HEK293T (cell line): Measurements from ENCODE around the gene C12orf54.
"Not testable (repeated sequence)": the region's sequence is repeated elsewhere in the genome, so short reads cannot be mapped to it uniquely, and the experiment has no call there.

Experiments
- CTCF ChIA-PET: fragments of 350-600 bp; formaldehyde crosslinking; extraction: SDS; loops from one replicate; lab custom pipeline; 2021; ENCODE audit warnings: antibody characterized with exemption, inconsistent platforms; lab: Yijun Ruan, JAX
- POLR2A ChIA-PET: fragments of 350-600 bp; formaldehyde crosslinking; extraction: SDS; loops from one replicate; lab custom pipeline; 2020; ENCODE audit warnings: antibody characterized with exemption, inconsistent platforms; lab: Yijun Ruan, JAX
- DNase-seq: peaks from one replicate; pipeline ENCODE4 v3.0.0; 2012; ENCODE audit warnings: mixed read lengths; ENCODE audit errors: extremely low spot score
- ARNT ChIP-seq: fragments of 450-650 bp; IDR thresholded peaks from 2 replicates; pipeline ENCODE4 v1.6.1; 2017; ENCODE audit warnings: mild to moderate bottlenecking
- BHLHE40 ChIP-seq: fragments of 450-650 bp; IDR thresholded peaks from 2 replicates; pipeline ENCODE4 v1.6.1; 2016; ENCODE audit warnings: mild to moderate bottlenecking, moderate library complexity, borderline replicate concordance
- CTBP1 ChIP-seq: fragments of 450-650 bp; IDR thresholded peaks from 2 replicates; pipeline ENCODE4 v1.6.1; 2016; ENCODE audit warnings: borderline replicate concordance
- ELF4 ChIP-seq: fragments of 450-650 bp; IDR thresholded peaks from 2 replicates; pipeline ENCODE4 v1.6.1; 2017; ENCODE audit warnings: antibody characterized with exemption
- FOXA1 ChIP-seq: fragments of 450-650 bp; IDR thresholded peaks from 2 replicates; pipeline ENCODE4 v1.6.1; 2016; ENCODE audit warnings: mild to moderate bottlenecking
- FOXK2 ChIP-seq: fragments of 450-650 bp; IDR thresholded peaks from 2 replicates; pipeline ENCODE4 v1.6.1; 2016; ENCODE audit warnings: mild to moderate bottlenecking
- FOXM1 ChIP-seq: fragments of 450-650 bp; IDR thresholded peaks from 2 replicates; pipeline ENCODE4 v1.6.1; 2017; ENCODE audit warnings: mild to moderate bottlenecking, borderline replicate concordance
- HDGF ChIP-seq: fragments of 450-650 bp; IDR thresholded peaks from 2 replicates; pipeline ENCODE4 v1.6.1; 2017; ENCODE audit warnings: antibody characterized with exemption, borderline replicate concordance
- L3MBTL2 ChIP-seq: fragments of 450-650 bp; conservative IDR thresholded peaks from 2 replicates; pipeline ENCODE4 v1.6.1; 2016; ENCODE audit warnings: mild to moderate bottlenecking
- LEF1 ChIP-seq: fragments of 450-650 bp; IDR thresholded peaks from 2 replicates; pipeline ENCODE4 v1.6.1; 2017; ENCODE audit warnings: mild to moderate bottlenecking, borderline replicate concordance
- NFRKB ChIP-seq: fragments of 450-650 bp; IDR thresholded peaks from 2 replicates; pipeline ENCODE4 v1.6.1; 2016; ENCODE audit warnings: mild to moderate bottlenecking, moderate library complexity
- SP1 ChIP-seq: fragments of 450-650 bp; IDR thresholded peaks from 2 replicates; pipeline ENCODE4 v1.6.1; 2017
- SUZ12 ChIP-seq: fragments of 450-650 bp; IDR thresholded peaks from 2 replicates; pipeline ENCODE4 v1.6.1; 2016; ENCODE audit warnings: mild to moderate bottlenecking
- TARDBP ChIP-seq: fragments of 450-650 bp; IDR thresholded peaks from 2 replicates; pipeline ENCODE4 v1.6.1; 2016
- ZNF384 ChIP-seq: fragments of 450-650 bp; IDR thresholded peaks from 2 replicates; pipeline ENCODE4 v1.6.1; 2016
- TF ChIP-seq, protein P1 (sequence below): fragments of 450-650 bp; IDR thresholded peaks from 2 replicates; pipeline ENCODE4 v1.6.1; 2016

C12orf54 gene

GRCh38 chr12:48447755-48448154 lies 34.5 kb upstream of the C12orf54 start:
- no peak for TF ChIP-seq ELF4
- no peak for TF ChIP-seq NFRKB
- no peak for TF ChIP-seq FOXK2
- TF ChIP-seq FOXM1 = no peak
- TF ChIP-seq SUZ12 = no peak
- TF ChIP-seq ARNT = no peak
- no peak for TF ChIP-seq SP1
- TF ChIP-seq L3MBTL2 = no peak
- TF ChIP-seq TARDBP = no peak
- TF ChIP-seq CTBP1 = no peak
- TF ChIP-seq HDGF = no peak
- no peak for TF ChIP-seq BHLHE40
- TF ChIP-seq LEF1 = no peak
- TF ChIP-seq FOXA1 = no peak
- TF ChIP-seq, protein P1, sequence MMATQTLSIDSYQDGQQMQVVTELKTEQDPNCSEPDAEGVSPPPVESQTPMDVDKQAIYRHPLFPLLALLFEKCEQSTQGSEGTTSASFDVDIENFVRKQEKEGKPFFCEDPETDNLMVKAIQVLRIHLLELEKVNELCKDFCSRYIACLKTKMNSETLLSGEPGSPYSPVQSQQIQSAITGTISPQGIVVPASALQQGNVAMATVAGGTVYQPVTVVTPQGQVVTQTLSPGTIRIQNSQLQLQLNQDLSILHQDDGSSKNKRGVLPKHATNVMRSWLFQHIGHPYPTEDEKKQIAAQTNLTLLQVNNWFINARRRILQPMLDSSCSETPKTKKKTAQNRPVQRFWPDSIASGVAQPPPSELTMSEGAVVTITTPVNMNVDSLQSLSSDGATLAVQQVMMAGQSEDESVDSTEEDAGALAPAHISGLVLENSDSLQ = no peak
- no peak for TF ChIP-seq ZNF384
- POLR2A ChIA-PET = no interaction called here
- no peak for DNase-seq
- CTCF ChIA-PET = no interaction called here

- TF ChIP-seq, protein P1 = no peak
- TF ChIP-seq ARNT (no peak), FOXK2 (no peak), BHLHE40 (no peak), ELF4 (no peak), TARDBP (no peak), NFRKB (no peak), L3MBTL2 (no peak), ZNF384 (no peak), FOXM1 (no peak), SUZ12 (no peak), HDGF (no peak), FOXA1 (no peak)
- DNase-seq = no peak
- ChIA-PET CTCF (no interaction called here), POLR2A (no interaction called here)
These were observed 30.9 kb upstream of the C12orf54 start for GRCh38 chr12:48451372-48451771.

DNA sequence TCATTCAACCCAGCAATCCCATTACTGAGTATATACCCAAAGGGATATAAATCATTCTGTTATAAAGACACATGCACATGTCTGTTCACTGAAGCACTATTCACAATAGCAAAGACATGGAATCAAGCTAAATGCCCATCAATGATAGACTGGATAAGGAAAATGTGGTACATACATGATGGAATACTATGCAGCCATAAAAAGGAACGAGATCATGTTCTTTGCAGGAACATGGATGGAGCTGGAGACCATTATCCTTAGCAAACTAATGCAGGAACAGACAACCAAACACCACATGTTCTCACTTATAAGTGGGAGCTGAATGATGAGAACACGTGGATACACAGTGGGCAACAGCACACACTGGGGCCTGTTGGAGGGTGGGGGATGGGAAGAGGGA lies 29.3 kb upstream of the C12orf54 start:
- CTCF ChIA-PET, POLR2A ChIA-PET, DNase-seq: not testable (repeated sequence)

DNA sequence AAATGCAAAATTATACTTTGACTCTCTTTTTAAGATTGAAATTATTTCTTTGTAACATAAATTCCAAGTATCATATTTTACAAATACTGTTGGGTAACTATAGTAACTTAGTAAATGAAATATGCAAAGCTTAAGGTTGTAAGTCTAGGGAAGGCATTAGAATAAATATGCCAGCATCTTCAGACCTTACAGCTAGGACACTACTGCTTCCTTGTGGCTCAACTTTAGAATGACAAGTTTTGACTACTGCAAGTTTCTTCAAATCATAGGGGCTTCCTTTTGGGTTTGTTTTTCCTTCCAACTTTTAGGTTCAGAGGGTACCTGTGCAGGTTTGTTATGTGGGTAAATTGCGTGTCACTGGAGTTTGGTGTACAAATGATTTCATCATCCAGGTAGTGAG lies 27.6 kb upstream of the C12orf54 start:
- TF ChIP-seq L3MBTL2 = no peak
- no peak for TF ChIP-seq ELF4
- CTCF ChIA-PET = no interaction called here
- peak; percentile 34 for DNase-seq
- POLR2A ChIA-PET = no interaction called here

DNA sequence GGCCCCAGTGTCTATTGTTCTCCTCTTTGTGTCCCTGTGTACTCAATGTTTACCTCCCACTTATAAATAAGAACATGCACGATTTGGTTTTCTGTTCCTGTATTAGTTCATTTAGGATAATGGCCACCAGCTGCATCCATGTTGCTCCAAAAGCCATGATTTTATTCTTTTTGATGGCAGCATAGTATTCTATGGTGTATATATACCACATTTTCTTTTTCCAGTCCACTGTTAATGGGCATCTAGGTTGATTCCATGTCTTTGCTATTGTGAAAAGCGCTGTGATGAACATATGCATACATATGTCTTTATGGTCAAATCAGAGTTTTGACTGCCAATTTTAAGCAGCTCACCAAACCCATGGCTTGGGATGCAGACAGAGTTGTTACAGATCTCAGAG lies 27.2 kb upstream of the C12orf54 start:
- no peak for DNase-seq
- TF ChIP-seq BHLHE40 = no peak
- CTCF ChIA-PET = interaction anchor here (0.7 kb wide), 1 partner anchor 204 kb away, joined by 3 read pairs; no protein-coding TSS in a partner anchor
- POLR2A ChIA-PET = no interaction called here

DNA sequence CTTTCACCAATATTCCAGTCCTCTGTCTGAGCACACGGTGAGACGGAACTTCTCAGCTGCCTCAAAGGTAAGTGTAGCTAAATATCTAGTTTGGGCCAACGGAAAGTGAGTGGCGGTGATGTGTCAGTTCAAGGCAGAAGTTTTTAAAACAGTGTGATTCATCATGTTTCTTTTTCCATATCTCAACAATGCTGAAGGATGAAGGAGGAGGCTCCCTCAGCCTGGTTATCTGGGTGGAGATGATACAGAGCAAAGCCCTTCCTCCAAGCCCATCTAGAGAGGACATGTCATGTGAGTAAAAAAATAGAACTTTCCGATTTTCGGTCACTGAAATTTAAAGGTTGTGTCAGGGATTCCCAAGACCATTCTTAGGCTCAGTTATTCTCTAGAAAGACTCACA lies 23.0 kb upstream of the C12orf54 start:
- DNase-seq = no peak
- TF ChIP-seq SP1 = no peak
- no peak for TF ChIP-seq BHLHE40
- no peak for TF ChIP-seq SUZ12
- TF ChIP-seq NFRKB = no peak
- no peak for TF ChIP-seq CTBP1
- TF ChIP-seq FOXK2 = no peak
- TF ChIP-seq, protein P1 = no peak
- no peak for TF ChIP-seq ZNF384
- no peak for TF ChIP-seq L3MBTL2
- ChIA-PET CTCF (no interaction called here), POLR2A (no interaction called here)

GRCh38 chr12:48469027-48469426 lies 13.3 kb upstream of the C12orf54 start:
- CTCF ChIA-PET, POLR2A ChIA-PET, DNase-seq: not testable (repeated sequence)

GRCh38 chr12:48472259-48472658 lies 10.0 kb upstream of the C12orf54 start, which contains the start of gene ANP32D:
TSS of gene ANP32D (plus strand) at chr12:48472559. CDS start at chr12:48472665, 106 bp downstream.
- DNase-seq = no peak
- ChIA-PET POLR2A (no interaction called here), CTCF (no interaction called here)
- TF ChIP-seq FOXA1 = no peak
- TF ChIP-seq TARDBP = no peak
- no peak for TF ChIP-seq HDGF
- no peak for TF ChIP-seq BHLHE40
- no peak for TF ChIP-seq ELF4
- no peak for TF ChIP-seq NFRKB
- TF ChIP-seq L3MBTL2 = no peak
- no peak for TF ChIP-seq LEF1
- TF ChIP-seq FOXK2 = no peak
- no peak for TF ChIP-seq ARNT
- no peak for TF ChIP-seq FOXM1
- no peak for TF ChIP-seq SP1
- TF ChIP-seq, protein P1 = no peak
- no peak for TF ChIP-seq CTBP1
- no peak for TF ChIP-seq ZNF384
- no peak for TF ChIP-seq SUZ12
